ENCODE results near the gene DEFB113.
"Not testable (repeated sequence)": the region's sequence is repeated elsewhere in the genome, so short reads cannot be mapped to it uniquely, and the experiment has no call there.

The DEFB113 gene, protein sequence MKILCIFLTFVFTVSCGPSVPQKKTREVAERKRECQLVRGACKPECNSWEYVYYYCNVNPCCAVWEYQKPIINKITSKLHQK

GRCh38 chr6:49969605-49970004, at the start of gene DEFB113:
Gene DEFB113, minus strand, starts transcription at chr6:49969625. Its CDS starts 0 bp downstream, at chr6:49969625.
- DNase-seq (ENCODE audit: low spot score) (no peak), FAIRE-seq (no peak)

DNA sequence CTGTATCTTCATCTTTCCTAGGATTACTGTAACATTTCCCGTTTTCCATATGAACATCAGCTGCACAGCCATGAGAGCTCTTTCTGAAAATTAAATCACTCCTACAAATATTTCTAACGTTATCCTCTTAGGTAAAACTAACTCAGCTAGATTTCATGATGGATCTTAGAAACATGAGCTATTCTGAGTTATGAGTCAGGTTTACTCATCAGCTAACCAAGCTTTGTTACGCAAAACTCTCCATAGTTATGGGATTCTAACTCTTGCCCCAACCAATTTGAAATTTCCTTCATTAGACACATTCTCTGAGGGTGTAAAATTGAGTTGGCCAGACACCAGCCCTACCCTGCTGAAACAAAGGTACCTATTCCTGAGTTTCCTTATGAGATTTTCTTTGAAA, 38.4 kb upstream of the DEFB113 start:
- DNase-seq (ENCODE audit: low spot score), result no peak
- FAIRE-seq, result no peak

GRCh38 chr6:50003139-50003538, 33.7 kb upstream of the DEFB113 start:
- FAIRE-seq (no peak), DNase-seq (ENCODE audit: low spot score) (no peak)

DNA sequence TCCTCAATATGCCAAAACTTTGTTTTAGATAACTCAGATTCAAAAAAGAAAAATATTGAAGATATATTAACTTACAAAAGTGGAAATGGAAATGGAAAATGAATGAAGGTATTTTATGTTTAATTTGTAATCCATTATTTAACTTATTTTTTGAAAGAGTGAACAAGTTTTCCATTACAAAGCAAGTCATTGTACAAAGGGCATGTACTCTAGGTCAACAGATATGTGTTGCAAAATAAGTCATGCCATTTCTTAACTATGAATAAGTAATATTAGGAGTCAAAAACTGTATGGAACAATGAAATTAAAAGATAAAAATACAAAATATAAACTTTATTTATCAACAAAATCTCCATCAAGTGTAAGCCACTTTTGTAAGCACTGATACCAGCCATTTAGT, 25.9 kb upstream of the DEFB113 start:
- no peak for FAIRE-seq
- no peak for DNase-seq (ENCODE audit: low spot score)

DNA sequence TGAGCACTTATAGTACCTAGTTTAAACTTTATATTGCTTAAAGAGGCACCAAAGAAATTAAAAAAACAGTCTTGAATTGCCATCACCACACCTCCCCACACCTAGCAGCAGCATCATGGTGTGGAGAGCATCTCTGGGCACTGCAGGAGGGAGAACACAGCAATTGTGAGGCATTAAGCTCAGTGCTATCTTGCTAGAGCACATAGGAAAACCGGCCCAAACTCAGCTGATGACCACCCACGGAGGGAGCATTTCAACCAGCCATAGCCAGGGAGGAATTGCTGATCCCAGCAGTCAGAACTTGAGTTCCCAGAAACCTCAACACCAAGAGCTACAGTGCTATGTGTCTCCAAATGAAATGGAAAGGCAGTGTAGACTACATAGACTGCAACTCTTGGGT, 19.5 kb upstream of the DEFB113 start:
- DNase-seq (ENCODE audit: low spot score) (no peak), FAIRE-seq (no peak)

DNA sequence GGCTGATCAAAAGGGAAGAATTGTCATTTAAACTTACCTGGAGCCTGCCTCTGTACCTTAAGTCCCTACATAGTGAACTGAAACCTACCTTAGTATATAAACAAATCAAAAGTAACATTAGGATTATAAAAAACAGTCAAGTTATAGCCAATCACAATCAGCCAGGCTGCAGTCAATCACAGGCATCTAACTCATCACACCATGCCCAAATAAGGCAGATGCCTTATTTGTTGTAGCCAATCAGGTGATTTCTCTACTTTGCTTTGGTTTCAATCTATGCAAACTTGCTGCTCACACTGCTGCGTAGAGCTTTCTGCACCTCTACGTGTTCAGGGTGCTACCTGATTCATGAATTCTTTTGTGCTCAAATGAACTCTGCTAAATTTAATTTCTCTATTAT, 18.3 kb upstream of the DEFB113 start:
- DNase-seq (ENCODE audit: low spot score) (no peak), FAIRE-seq (no peak)

DNA sequence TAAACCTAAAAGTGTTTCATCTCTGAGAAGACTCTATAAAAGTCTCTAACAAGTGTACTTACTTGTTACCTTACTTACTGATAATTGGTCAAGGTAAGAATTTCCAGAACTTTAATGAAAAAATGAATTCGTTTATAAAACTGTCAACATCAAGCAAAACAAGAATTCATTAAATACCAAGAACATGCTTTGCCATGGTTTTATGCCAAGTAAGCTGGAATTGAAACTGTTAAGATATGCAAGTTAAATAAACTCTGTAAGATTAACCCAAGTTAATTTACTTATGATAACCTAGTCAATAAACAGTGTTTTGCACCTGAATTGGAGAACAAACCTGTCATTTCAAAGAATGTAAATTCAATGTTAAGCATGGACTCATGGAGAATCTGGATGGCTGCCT, 17.1 kb upstream of the DEFB113 start:
- FAIRE-seq, result no peak
- DNase-seq (ENCODE audit: low spot score), result no peak

DNA sequence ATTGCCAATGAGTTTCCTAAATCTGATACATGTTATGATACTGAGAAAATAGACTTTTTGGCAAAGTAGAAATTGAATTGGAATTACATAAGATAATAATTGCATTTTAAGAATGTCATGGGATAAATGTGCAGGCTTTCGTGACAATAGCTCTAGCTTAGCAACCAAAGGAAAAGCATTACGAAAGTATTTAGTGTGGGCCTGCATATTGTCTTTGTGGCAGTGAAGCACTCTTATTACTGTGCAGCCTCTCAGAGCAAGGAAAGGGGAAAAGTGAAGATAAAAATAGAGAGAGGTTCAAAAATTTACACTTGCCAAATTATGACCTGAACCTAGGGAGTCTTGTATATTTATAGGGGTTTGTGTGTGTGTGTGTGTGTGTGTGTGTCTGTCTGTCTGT, 12.6 kb upstream of the DEFB113 start:
- FAIRE-seq, result no peak

GRCh38 chr6:49980898-49981297, 11.5 kb upstream of the DEFB113 start:
- DNase-seq (ENCODE audit: low spot score), result no peak

More for the DNA sequence above, 12.6 kb upstream of the DEFB113 start:
- no peak for DNase-seq (ENCODE audit: low spot score)

DNA sequence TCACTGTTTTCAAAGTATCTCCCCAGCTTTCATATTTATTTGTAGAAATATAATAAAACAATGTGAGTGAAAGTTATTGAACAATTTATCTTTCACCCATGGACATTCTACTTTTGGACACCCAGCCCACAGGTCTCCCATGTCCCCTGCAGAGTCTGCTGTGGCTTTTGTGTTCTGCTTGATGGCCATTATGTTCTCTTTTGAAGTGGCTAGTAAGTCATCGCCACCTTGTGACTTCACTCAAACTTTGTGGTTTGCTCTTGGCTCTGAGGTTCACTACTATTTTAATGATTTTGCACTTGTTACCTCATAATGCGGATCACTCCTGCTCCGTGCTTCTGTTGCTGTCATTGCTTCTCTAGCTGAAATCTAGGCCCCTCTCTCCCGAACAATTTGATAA, 10.2 kb upstream of the DEFB113 start:
- FAIRE-seq, result no peak

More at GRCh38 chr6:49980898-49981297, 11.5 kb upstream of the DEFB113 start:
- no peak for FAIRE-seq

DNA sequence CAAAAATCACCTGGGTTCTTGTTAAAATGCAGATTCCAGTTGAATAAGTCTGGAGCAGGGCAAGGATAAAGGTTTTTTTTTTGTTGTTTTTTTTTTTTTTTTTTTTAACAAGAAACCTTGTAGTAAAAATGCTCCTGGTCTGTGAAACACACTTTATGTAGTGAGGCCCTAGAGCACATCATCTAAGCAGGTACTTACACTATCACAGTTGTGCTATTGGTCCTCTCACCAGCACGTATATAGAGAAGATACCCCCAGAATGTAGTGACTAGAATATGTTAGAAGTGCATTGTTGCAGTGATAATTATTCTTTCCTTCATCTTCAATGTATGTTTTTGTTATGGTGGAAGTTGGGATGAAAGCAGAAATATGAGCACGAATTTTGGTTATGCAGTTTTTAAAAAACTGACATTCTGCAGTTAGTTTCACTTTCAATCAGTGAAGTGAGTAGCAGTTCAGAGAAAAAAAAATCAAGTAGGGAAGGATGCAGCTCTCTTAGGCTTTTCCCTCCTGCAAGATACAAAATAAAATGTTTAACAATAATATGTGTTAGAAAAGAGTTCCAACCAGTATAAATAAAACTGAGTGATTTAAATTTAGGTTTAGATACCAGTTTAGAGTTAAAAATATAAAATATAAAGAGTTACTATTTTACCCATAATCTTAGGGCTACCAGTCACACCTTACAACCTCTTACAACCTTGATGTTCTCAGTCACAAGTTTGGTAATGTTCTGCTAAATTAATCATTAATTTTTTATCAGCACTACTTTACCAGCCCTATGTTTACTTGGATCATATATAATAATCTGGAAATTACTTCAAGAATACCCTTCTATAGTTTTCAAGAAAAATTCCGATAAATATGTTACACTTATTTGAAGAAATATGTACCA, 9.2 kb upstream of the DEFB113 start:
- FAIRE-seq (no peak), DNase-seq (ENCODE audit: low spot score) (no peak)

More for the DNA sequence above, 10.2 kb upstream of the DEFB113 start:
- no peak for DNase-seq (ENCODE audit: low spot score)

DNA sequence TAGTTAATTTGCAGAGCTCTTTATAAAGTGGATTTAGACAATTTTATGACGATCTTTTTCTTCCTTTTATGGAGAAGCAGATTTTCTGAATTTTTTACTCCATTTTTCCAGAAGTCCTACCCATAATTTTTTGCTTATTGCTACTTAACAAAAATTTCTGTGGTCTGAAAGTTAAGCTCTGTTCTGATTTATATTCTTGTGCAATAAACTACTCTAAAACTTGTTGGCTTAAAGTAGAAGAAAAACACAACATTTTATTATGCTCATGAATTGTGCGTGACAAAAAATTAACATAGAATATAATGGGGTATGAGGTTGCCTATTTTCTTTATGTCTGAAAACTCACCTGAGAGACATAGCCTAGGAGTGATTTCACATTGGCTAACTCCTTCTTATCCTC, 2.6 kb downstream of the DEFB113 start:
- DNase-seq (ENCODE audit: low spot score) (no peak), FAIRE-seq (no peak)

GRCh38 chr6:49966334-49966733, 3.1 kb downstream of the DEFB113 start:
- FAIRE-seq (no peak), DNase-seq (ENCODE audit: low spot score) (no peak)

DNA sequence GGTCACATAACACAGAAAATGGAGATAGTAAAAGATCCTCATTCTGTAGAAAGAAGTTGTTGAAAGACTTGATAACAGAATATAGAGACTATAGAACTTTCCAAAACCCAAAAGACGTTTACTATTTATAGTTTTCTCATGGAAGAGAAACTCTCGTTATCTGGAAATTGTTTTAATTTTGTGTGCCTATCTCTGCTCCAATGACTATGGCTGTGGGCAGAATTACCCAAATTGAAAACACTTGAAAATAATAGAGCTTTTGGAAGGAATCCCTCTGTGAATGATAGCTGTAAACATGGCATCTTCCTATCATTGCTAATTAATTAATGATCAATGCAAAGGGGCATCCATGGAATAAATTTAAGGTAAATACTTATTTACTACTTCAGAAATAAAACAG, 5.4 kb downstream of the DEFB113 start, which contains the start of gene DEFB114:
Gene DEFB114, minus strand, starts transcription at position 101 of the 400 bp plus-strand sequence. Its CDS starts 59 bp downstream, at position 42.
- FAIRE-seq, result no peak

DNA sequence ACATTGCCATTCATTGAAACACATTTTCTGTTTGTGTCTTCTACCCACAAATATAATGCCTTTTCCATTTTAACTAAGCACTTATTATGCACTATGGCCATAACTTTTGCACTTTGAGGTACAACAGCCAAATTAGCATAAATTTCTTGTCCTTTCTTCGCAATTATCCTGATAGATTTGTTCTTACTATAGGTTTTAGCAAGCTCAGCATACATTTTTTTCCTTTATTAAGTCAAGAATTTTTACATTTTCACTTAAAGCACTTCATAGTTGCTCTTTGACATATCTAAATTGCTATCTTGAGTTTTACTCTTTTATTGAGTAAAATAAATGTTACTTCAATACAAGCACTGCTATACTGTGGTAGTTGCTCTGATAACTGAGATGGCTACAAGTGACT, 11.2 kb downstream of the DEFB113 start:
- DNase-seq (ENCODE audit: low spot score), result no peak
- no peak for FAIRE-seq

More for the DNA sequence above, 5.4 kb downstream of the DEFB113 start, which contains the start of gene DEFB114:
- DNase-seq (ENCODE audit: low spot score), result no peak

DNA sequence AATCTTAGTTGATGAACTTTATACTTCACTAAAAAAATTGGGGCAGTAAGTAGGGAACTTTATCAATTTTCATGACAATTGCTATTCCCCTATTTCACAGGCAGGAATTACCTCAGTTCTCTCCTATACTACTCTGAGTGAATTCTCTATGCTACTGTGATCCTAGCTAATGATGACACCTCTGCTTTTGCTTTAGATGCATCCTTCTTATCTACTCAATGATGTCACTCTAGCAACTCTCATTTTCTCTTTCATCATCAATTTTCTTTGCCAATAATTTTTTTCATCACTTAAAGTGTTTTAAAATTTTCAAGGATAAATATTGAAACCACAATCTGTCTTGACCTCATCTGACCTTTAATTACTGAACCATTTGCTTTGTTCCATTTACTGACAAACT, 13.6 kb downstream of the DEFB113 start:
- DNase-seq (ENCODE audit: low spot score), result no peak
- no peak for FAIRE-seq

- FAIRE-seq (no peak), DNase-seq (ENCODE audit: low spot score) (no peak)
Observed at GRCh38 chr6:49951926-49952325, 17.5 kb downstream of the DEFB113 start.

GRCh38 chr6:49950415-49950751, 19.0 kb downstream of the DEFB113 start:
- no peak for FAIRE-seq
- no peak for DNase-seq (ENCODE audit: low spot score)

GRCh38 chr6:49949062-49949461, 20.4 kb downstream of the DEFB113 start:
- DNase-seq (ENCODE audit: low spot score), result no peak
- no peak for FAIRE-seq

GRCh38 chr6:49946835-49947234, 22.6 kb downstream of the DEFB113 start:
- FAIRE-seq (no peak), DNase-seq (ENCODE audit: low spot score) (no peak)

- not testable (repeated sequence) for FAIRE-seq; DNase-seq (ENCODE audit: low spot score)
Observed at GRCh38 chr6:49944068-49944467, 25.4 kb downstream of the DEFB113 start.

DNA sequence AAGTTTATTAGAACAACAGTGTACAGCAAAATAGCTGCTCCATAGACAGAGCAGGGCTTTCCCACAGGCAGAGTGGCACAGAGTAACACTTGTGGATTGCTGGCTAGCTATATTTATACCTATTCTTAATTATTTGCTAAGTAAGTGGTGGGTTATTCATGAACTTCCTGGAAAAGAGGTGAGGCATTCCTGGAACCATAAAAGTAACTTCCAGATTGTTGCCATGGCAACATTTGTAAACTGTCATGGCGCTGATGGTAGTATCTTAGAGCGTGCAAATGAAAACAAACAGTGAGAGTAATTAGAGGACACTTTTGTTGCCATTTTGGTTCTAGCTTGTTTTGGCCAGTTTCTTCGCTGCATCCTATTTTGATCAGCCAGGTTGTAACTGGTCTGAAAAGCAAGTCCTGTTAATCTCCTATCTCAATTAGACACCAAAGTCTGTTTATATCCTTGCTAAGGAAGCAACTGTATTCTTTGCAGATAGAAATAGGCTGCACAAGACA, 29.4 kb downstream of the DEFB113 start:
- DNase-seq (ENCODE audit: low spot score) (no peak), FAIRE-seq (no peak)

GRCh38 chr6:49937811-49938210, 31.6 kb downstream of the DEFB113 start:
- FAIRE-seq (no peak), DNase-seq (ENCODE audit: low spot score) (no peak)
